Glomerular visceral epithelial cell (primary cell): ENCODE measurements around the gene CLCN2.

Source experiments
- DNase-seq: peaks from one replicate; pipeline ENCODE4 v3.0.0-alpha.2; 2016; ENCODE audit errors: extremely low spot score

Gene CLCN2

GRCh38 chr3:184360070-184360928, 1.1 kb downstream of the CLCN2 start:
- DNase-seq: no peak

- no peak for DNase-seq
These were observed 1.8 kb downstream of the CLCN2 start for GRCh38 chr3:184359610-184360009.

GRCh38 chr3:184358921-184359350, 2.5 kb downstream of the CLCN2 start:
- no peak for DNase-seq

GRCh38 chr3:184358124-184358767, 3.2 kb downstream of the CLCN2 start:
- no peak for DNase-seq

GRCh38 chr3:184357248-184358123, 3.9 kb downstream of the CLCN2 start:
- no peak for DNase-seq

- no peak for DNase-seq
These were observed 6.0 kb downstream of the CLCN2 start for GRCh38 chr3:184355261-184356040.

- DNase-seq: no peak
These were observed 6.7 kb downstream of the CLCN2 start for GRCh38 chr3:184354754-184355153.

GRCh38 chr3:184354121-184354728, 7.2 kb downstream of the CLCN2 start:
- peak; percentile 20 for DNase-seq

GRCh38 chr3:184353546-184353941, 7.9 kb downstream of the CLCN2 start:
- no peak for DNase-seq

GRCh38 chr3:184352897-184353545, 8.4 kb downstream of the CLCN2 start:
- no peak for DNase-seq

GRCh38 chr3:184352149-184352785, 9.1 kb downstream of the CLCN2 start:
- no peak for DNase-seq

- no peak for DNase-seq
These were observed 9.8 kb downstream of the CLCN2 start for GRCh38 chr3:184351511-184352148.

GRCh38 chr3:184350618-184351017, 10.8 kb downstream of the CLCN2 start:
- no peak for DNase-seq

- no peak for DNase-seq
These were observed 11.6 kb downstream of the CLCN2 start for GRCh38 chr3:184349563-184350470.

GRCh38 chr3:184348057-184348382, 13.4 kb downstream of the CLCN2 start:
- DNase-seq: no peak

- DNase-seq: no peak
These were observed 13.9 kb downstream of the CLCN2 start for GRCh38 chr3:184347321-184348056.

- no peak for DNase-seq
These were observed 14.8 kb downstream of the CLCN2 start for GRCh38 chr3:184346480-184347190.
